Activated CD8-positive, alpha-beta T cell treated with anti-CD3 and anti-CD28 coated beads for 36 hours (primary cell): ENCODE measurements around the gene ADGRG7. TPM values are rescaled to one million over a fixed set of nuclear protein-coding genes. Genes with fewer than 3 reads are reported as not detected.

Source experiments
- ATAC-seq: fragments of 200-7000 bp; cut with Tn5 transposase; one replicate; pipeline ENCODE4 v1.10.0; 2021; ENCODE audit warnings: mild to moderate bottlenecking, moderate library complexity
- CTCF ChIA-PET: fragments of 350-600 bp; sonication (Branson Sonifier 250); formaldehyde crosslinking; loops from one replicate; lab custom pipeline; 2021; ENCODE audit warnings: antibody characterized with exemption; lab: Charles Lee
- POLR2A ChIA-PET: fragments of 350-600 bp; sonication (Branson Sonifier 250); formaldehyde crosslinking; loops from one replicate; lab custom pipeline; 2021; ENCODE audit warnings: antibody characterized with exemption; lab: Charles Lee
- DNase-seq: peaks from one replicate; pipeline ENCODE4 v3.0.0-alpha.2; 2020
- H3K27ac Mint-ChIP-seq: one replicate; pipeline ENCODE4 v1.8.0; 2021; ENCODE audit warnings: mild to moderate bottlenecking, mixed read lengths
- H3K27me3 Mint-ChIP-seq: one replicate; pipeline ENCODE4 v1.8.0; 2021; ENCODE audit warnings: mixed read lengths
- H3K36me3 Mint-ChIP-seq: one replicate; pipeline ENCODE4 v1.8.0; 2021; ENCODE audit warnings: low read depth, mixed read lengths
- H3K4me1 Mint-ChIP-seq: one replicate; pipeline ENCODE4 v1.8.0; 2021; ENCODE audit warnings: low read depth, mixed read lengths
- H3K4me3 Mint-ChIP-seq: one replicate; pipeline ENCODE4 v1.8.0; 2021; ENCODE audit warnings: mild to moderate bottlenecking, moderate library complexity, mixed read lengths
- H3K9me3 Mint-ChIP-seq: one replicate; pipeline ENCODE4 v1.8.0; 2021; ENCODE audit warnings: mixed read lengths
- CTCF ChIP-seq: fragments of 200-600 bp; IDR thresholded peaks from one replicate; pipeline ENCODE4 v1.8.0; 2022; ENCODE audit warnings: antibody characterized with exemption, mild to moderate bottlenecking
- intact Hi-C: fragments of 100-400 bp; cut with micrococcal nuclease; formaldehyde crosslinking; loops from one replicate; pipeline ENCODE4 v1.10.0; 2022
- total RNA-seq, 2 experiments: library from RNA; stranded (reverse); gene quantifications; one replicate each; pipeline ENCODE4 v1.2.3, GENCODE V29; 2021

Gene ADGRG7
- total RNA-seq, 2 experiments from 2014 or later: 21.2 to 24.7 TPM

GRCh38 chr3:100695696-100696095 is 86.3 kb downstream of the ADGRG7 start:
- DNase-seq (no peak), ATAC-seq (no peak)
- Mint-ChIP-seq H3K4me1 (no peaks in the 10 kb centered on the region), H3K27me3 (peaks cover 4% of the 10 kb centered on the region), H3K9me3 (no peaks in the 10 kb centered on the region), H3K4me3 (no peak overlapping the region), H3K36me3 (peaks cover 11% of the 10 kb centered on the region), H3K27ac (no peak overlapping the region)
- intact Hi-C loops: no loop called here
- ChIA-PET POLR2A (interaction anchor here (1.4 kb wide), 1 partner anchor 19 kb away, joined by 7 read pairs; no protein-coding TSS in a partner anchor), CTCF (no interaction called here)
- TF ChIP-seq CTCF: no peak

- Mint-ChIP-seq H3K27ac (no peak overlapping the region), H3K36me3 (peaks cover 10% of the 10 kb centered on the region), H3K27me3 (peaks cover 4% of the 10 kb centered on the region), H3K4me3 (no peak overlapping the region), H3K9me3 (no peaks in the 10 kb centered on the region), H3K4me1 (no peaks in the 10 kb centered on the region)
- intact Hi-C loops: no loop called here
- DNase-seq: no peak
- ATAC-seq: no peak
- ChIA-PET POLR2A (interaction anchor here (1.4 kb wide), 1 partner anchor 19 kb away, joined by 7 read pairs; no protein-coding TSS in a partner anchor), CTCF (interaction anchor here (1.4 kb wide), 1 partner anchor 12 kb away, joined by 3 read pairs; no protein-coding TSS in a partner anchor)
- no peak for TF ChIP-seq CTCF
Observed at GRCh38 chr3:100696161-100696560, 86.8 kb downstream of the ADGRG7 start.

- peaks cover 4% of the 10 kb centered on the region for H3K36me3 Mint-ChIP-seq
- no peak overlapping the region for H3K4me3 Mint-ChIP-seq
- no peak for ATAC-seq
- CTCF ChIA-PET: interaction anchor here (1.1 to 1.4 kb wide), 2 partner anchors 11 to 37 kb away, joined by 3 to 4 read pairs; no protein-coding TSS in a partner anchor
- TF ChIP-seq CTCF: no peak
- H3K27me3 Mint-ChIP-seq: peaks cover 4% of the 10 kb centered on the region
- no peak for DNase-seq
- POLR2A ChIA-PET: interaction anchor here (0.8 to 1.4 kb wide), 2 partner anchors 11 to 18 kb away, joined by 3 to 7 read pairs; no protein-coding TSS in a partner anchor
- no peaks in the 10 kb centered on the region for H3K9me3 Mint-ChIP-seq
- H3K27ac Mint-ChIP-seq: no peak overlapping the region
- intact Hi-C loops: no loop called here
- peaks cover 1% of the 10 kb centered on the region for H3K4me1 Mint-ChIP-seq
Observed at GRCh38 chr3:100697172-100697571, 87.8 kb downstream of the ADGRG7 start.

GRCh38 chr3:100697723-100698285 is 88.4 kb downstream of the ADGRG7 start:
- no peak for DNase-seq
- no peak overlapping the region for H3K4me3 Mint-ChIP-seq
- ChIA-PET POLR2A (interaction anchor here (0.7 to 2.1 kb wide), 4 partner anchors 11 to 14 kb away, joined by 3 to 5 read pairs (median 3); partner anchors contain the start of gene TFG), CTCF (interaction anchor here (1.1 to 2.5 kb wide), 2 partner anchors 10 to 37 kb away, joined by 4 to 17 read pairs; partner anchors contain the start of gene TFG)
- ATAC-seq: no peak
- H3K4me1 Mint-ChIP-seq: peaks cover 2% of the 10 kb centered on the region
- intact Hi-C loops: no loop called here
- H3K27ac Mint-ChIP-seq: no peak overlapping the region
- H3K27me3 Mint-ChIP-seq: peaks cover 2% of the 10 kb centered on the region
- H3K9me3 Mint-ChIP-seq: no peaks in the 10 kb centered on the region
- TF ChIP-seq CTCF: no peak
- peaks cover 1% of the 10 kb centered on the region for H3K36me3 Mint-ChIP-seq

GRCh38 chr3:100698736-100699135 is 89.3 kb downstream of the ADGRG7 start:
- intact Hi-C loops: no loop called here
- H3K4me1 Mint-ChIP-seq: peaks cover 2% of the 10 kb centered on the region
- CTCF ChIA-PET: interaction anchor here (1.3 to 2.5 kb wide), 3 partner anchors 9 to 45 kb away, joined by 3 to 17 read pairs (median 5); partner anchors contain the start of gene TFG

More at GRCh38 chr3:100698736-100699135, 89.3 kb downstream of the ADGRG7 start:
- H3K4me3 Mint-ChIP-seq: no peak overlapping the region
- H3K36me3 Mint-ChIP-seq: peaks cover 1% of the 10 kb centered on the region
- DNase-seq (no peak), ATAC-seq (no peak)
- POLR2A ChIA-PET: interaction anchor here (0.7 to 2.1 kb wide), 4 partner anchors 10 to 15 kb away, joined by 3 to 6 read pairs (median 4); partner anchors contain the start of gene TFG
- TF ChIP-seq CTCF: no peak
- H3K9me3 Mint-ChIP-seq: no peaks in the 10 kb centered on the region
- H3K27me3 Mint-ChIP-seq: peaks cover 2% of the 10 kb centered on the region
- no peak overlapping the region for H3K27ac Mint-ChIP-seq
